ENCODE data around the gene KCNQ4. TPM values are rescaled to one million over a fixed set of nuclear protein-coding genes. Genes with fewer than 3 reads are reported as not detected.

Gene KCNQ4
- total RNA-seq, 3 donors from 2014 or later = 0.32 to 1.3 (median 1.3) TPM

DNA sequence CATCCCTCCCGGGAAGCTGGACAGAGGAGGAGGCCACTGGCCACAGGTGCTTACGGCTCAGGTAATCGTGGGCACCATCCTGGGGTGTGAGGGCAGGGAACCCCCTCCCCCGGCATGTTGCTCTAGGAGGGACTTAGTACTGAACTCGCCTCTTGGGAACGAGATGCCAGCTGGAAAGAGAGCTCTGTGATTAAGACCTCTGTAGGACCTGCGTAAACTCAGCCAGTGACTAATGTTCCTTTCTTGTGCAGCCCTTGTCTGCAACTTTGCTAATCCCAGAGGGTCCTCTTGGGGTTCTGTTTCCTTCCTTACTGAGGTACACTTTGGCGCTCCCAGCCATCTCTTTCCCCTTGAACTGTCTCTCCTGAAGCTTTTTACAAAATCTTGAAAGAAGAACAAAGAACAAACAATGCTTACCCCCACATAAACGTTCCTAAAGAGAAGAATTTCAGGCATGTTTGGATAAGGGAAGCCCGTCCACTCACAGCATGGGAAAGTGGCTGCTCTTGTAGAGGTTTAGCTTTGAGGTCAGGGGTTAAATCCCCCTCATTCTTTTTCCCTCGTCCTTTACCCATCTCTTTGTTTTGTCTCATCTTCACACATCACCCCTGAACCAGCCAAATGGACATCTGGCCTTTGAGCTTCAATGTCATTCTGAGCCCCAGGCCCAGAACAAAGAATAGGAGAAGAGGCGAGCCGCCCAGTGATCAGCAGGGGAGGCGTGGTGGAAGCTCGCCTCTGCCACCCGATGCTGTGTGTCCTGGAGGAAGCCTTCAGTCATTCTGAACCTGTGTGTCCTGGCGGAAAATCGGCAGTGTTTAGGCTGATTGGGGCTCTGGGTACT, 41.2 kb downstream of the KCNQ4 start:
- Histone ChIP-seq H3K27ac (peak overlapping the region in 1 of 2 donors; percentile 61), H3K4me1 (no peaks in the 10 kb centered on the region), H3K9me3 (no peaks in the 10 kb centered on the region), H3K36me3 (no peaks in the 10 kb centered on the region), H3K27me3 (no peaks in the 10 kb centered on the region), H3K4me3 (no peak overlapping the region)
- TF ChIP-seq POLR2A (IDR thresholded peaks at IDR 0.05) (no peak), CTCF (IDR thresholded peaks at IDR 0.05) (no peak), POLR2AphosphoS5 (IDR thresholded peaks at IDR 0.05) (no peak)
- intact Hi-C loops (cut with DNase I; ENCODE audit: low total_unique reads) = no loop called here
- no peak for DNase-seq (ENCODE audit: low spot score in 2 of 2)

DNA sequence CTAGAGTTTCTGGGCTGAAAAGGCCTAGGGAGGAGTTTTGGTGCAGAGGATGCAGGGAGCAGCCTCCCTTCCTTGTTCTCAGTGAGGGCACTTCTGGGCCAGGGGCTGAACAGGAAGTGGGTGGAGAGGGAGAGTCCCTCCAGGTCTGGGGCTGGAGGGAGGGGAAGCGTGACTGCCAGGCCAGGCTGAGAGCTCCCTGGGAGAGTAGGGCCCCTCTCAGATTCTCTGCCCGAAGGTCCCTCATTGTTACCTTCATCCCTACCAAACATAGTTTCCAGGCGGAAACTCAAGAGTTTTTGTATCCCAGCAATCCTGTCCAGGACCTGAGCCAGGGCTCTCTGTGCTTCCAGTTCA, 41.8 kb downstream of the KCNQ4 start:
- intact Hi-C loops (cut with DNase I; ENCODE audit: low total_unique reads) = no loop called here
- Histone ChIP-seq H3K9me3 (no peaks in the 10 kb centered on the region), H3K36me3 (no peaks in the 10 kb centered on the region), H3K4me1 (no peaks in the 10 kb centered on the region), H3K27ac (peak overlapping the region; percentile 14 to 61), H3K27me3 (no peaks in the 10 kb centered on the region), H3K4me3 (no peak overlapping the region)
- DNase-seq (ENCODE audit: low spot score in 2 of 2) = no peak
- no peak for TF ChIP-seq POLR2AphosphoS5 (IDR thresholded peaks at IDR 0.05)
- TF ChIP-seq CTCF (IDR thresholded peaks at IDR 0.05) = no peak
- no peak for TF ChIP-seq POLR2A (IDR thresholded peaks at IDR 0.05)

DNA sequence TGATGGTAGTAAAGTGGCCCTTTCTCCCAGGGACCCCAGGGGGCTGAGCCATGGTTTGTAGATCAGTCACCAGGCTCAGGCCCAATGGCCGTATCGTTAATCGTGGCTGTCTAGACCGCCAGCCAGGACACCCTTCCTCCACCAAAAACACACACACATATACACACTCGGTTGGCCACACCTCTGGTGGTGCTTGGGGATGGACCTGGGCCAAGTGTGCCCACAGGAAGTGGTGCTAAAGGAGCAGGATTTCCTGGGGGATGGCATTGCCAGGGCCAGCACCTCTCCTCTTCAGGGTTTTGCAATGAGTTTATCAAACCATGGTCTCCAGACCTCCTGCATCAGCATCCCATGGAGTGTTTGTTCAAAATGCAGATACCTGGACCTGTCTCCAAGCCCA, 42.4 kb downstream of the KCNQ4 start:
- intact Hi-C loops (cut with DNase I; ENCODE audit: low total_unique reads) = no loop called here
- DNase-seq (ENCODE audit: low spot score in 2 of 2) = no peak
- Histone ChIP-seq H3K36me3 (no peaks in the 10 kb centered on the region), H3K27ac (peak overlapping the region; percentile 14 to 61), H3K4me3 (no peak overlapping the region), H3K9me3 (no peaks in the 10 kb centered on the region), H3K27me3 (no peaks in the 10 kb centered on the region), H3K4me1 (no peaks in the 10 kb centered on the region)
- TF ChIP-seq POLR2AphosphoS5 (IDR thresholded peaks at IDR 0.05) (no peak), CTCF (IDR thresholded peaks at IDR 0.05) (no peak), POLR2A (IDR thresholded peaks at IDR 0.05) (no peak)

DNA sequence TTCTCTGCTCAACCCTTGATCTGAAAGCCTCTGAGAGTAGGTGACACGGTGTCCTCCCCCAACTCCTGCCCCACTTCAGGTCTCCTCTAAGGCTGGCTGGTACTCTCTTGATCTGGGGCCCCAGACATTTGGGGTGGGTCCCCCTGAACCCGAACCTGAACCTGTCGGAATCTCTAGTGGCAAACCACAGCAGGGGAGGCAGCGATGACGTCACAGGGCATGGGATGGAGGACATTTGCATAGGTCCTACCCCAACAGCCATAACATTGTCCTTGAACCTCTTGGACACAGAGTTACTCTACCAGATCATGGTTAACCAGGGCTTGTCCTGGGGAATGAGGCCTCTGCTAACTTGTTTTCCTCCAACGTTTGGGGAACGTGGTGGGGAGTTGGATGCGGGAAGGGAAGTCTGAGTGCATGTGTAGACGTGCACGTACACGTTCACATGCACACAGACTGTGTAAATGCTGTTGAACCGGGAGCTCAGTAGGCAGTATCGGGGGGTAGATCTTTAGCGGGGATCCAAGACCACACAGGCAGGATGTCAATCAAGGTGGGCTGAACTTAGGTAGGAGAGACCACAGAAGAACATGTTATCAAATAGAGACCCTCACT, 46.2 kb downstream of the KCNQ4 start:
- Histone ChIP-seq H3K27ac (no peak overlapping the region), H3K27me3 (no peaks in the 10 kb centered on the region), H3K4me1 (no peaks in the 10 kb centered on the region), H3K4me3 (no peak overlapping the region), H3K9me3 (no peaks in the 10 kb centered on the region), H3K36me3 (no peaks in the 10 kb centered on the region)
- DNase-seq (ENCODE audit: low spot score in 2 of 2) = no peak
- TF ChIP-seq POLR2AphosphoS5 (IDR thresholded peaks at IDR 0.05) (no peak), CTCF (IDR thresholded peaks at IDR 0.05) (no peak), POLR2A (IDR thresholded peaks at IDR 0.05) (no peak)
- intact Hi-C loops (cut with DNase I; ENCODE audit: low total_unique reads) = no loop called here

DNA sequence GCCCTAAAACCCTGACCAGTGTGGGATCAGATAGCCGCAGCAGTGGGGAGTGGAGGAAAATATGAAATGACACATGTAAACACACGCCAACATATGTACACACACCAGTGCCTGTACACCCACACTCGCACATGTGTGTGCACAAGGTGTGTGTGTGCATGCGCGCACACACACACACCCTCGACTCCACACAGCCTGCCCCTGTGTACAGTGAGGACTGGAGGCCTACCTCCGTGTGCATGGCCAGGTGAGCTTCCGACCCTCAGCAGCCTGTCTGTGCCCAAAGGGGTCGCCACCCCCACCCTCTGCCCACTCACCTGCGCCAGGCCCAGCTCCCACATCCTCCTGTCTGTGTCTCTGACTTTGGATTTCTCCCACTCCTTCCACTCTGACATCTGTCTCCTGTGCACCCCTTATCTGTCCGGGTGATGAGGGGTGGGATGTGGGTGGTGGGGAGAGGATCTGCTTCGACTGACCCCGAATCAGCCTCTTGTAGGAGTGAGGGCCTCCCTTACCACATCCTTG, 46.9 kb downstream of the KCNQ4 start:
- intact Hi-C loops (cut with DNase I; ENCODE audit: low total_unique reads) = no loop called here
- Histone ChIP-seq H3K4me3 (no peak overlapping the region), H3K27me3 (no peaks in the 10 kb centered on the region), H3K27ac (no peak overlapping the region), H3K9me3 (no peaks in the 10 kb centered on the region), H3K36me3 (no peaks in the 10 kb centered on the region), H3K4me1 (no peaks in the 10 kb centered on the region)
- TF ChIP-seq POLR2AphosphoS5 (IDR thresholded peaks at IDR 0.05) = no peak
- no peak for TF ChIP-seq POLR2A (IDR thresholded peaks at IDR 0.05)
- no peak for DNase-seq (ENCODE audit: low spot score in 2 of 2)

All from breast epithelium (tissue), 4 donors.